ENCODE measurements around the gene CTSH. TPM values are rescaled to one million over a fixed set of nuclear protein-coding genes. Genes with fewer than 3 reads are reported as not detected.

Gene CTSH
- total and polyA plus RNA-seq, 2 of the 13 experiments (the other 11 are each of a cell fraction or from before 2014, with no cell fraction given) = 265 to 653 TPM

- TF ChIP-seq ZMAT5 (CRISPR knock-in tag; IDR thresholded peaks at IDR 0.05; ENCODE audit: borderline replicate concordance, low read depth) (no peak), YY1 (IDR thresholded peaks at IDR 0.05; ENCODE audit: insufficient read depth, insufficient replicate concordance, low read depth, low read length) (peak; percentile 56), ZNF768 (CRISPR knock-in tag; IDR thresholded peaks at IDR 0.05) (peak; percentile 66; the same call in 1 of the 2 replicates), FOXC1 (CRISPR knock-in tag; IDR thresholded peaks at IDR 0.05; ENCODE audit: borderline replicate concordance) (peak; percentile 77; the same call in 1 of the 2 replicates), AGO1 (IDR thresholded peaks at IDR 0.05; ENCODE audit: low read depth, low read length, poor library complexity, severe bottlenecking) (peak; percentile 34), KIAA2018 (CRISPR knock-in tag; IDR thresholded peaks at IDR 0.05; ENCODE audit: borderline replicate concordance) (0 out of 2 replicates have a peak, but pooled peaks have one; percentile 37), STAT6 (CRISPR knock-in tag; IDR thresholded peaks at IDR 0.05; ENCODE audit: borderline replicate concordance) (no peak), GATAD2A (CRISPR knock-in tag; IDR thresholded peaks at IDR 0.05) (0 out of 2 replicates have a peak, but pooled peaks have one; percentile 20), ZNF841 (CRISPR knock-in tag; IDR thresholded peaks at IDR 0.05; ENCODE audit: borderline replicate concordance) (no peak), ZNF34 (CRISPR knock-in tag; IDR thresholded peaks at IDR 0.05; ENCODE audit: borderline replicate concordance) (no peak)
Observed at GRCh38 chr15:78944669-78945407, at the start of gene CTSH (continued).
